Brain microvascular endothelial cell (primary cell): ENCODE results near the gene TCAP.

Experiments
- DNase-seq: peaks from one replicate; pipeline ENCODE4 v3.0.0-alpha.2; 2020
- H3K27ac ChIP-seq: fragments of 250-450 bp; sonication (Bioruptor Pico); 2 replicates; pipeline ENCODE4 v1.5.1; 2020; ENCODE audit warnings: mild to moderate bottlenecking, moderate library complexity
- H3K27me3 ChIP-seq: fragments of 250-450 bp; sonication (Bioruptor Pico); replicated peaks from 2 replicates; pipeline ENCODE4 v1.5.1; 2020; ENCODE audit warnings: mild to moderate bottlenecking
- H3K36me3 ChIP-seq: fragments of 250-450 bp; sonication (Bioruptor Pico); replicated peaks from 2 replicates; pipeline ENCODE4 v1.5.1; 2020; ENCODE audit warnings: mild to moderate bottlenecking
- H3K4me3 ChIP-seq: 2 replicates; pipeline ENCODE4 v1.5.1; 2011; ENCODE audit warnings: low read depth, mild to moderate bottlenecking, control low read depth, low read length, moderate library complexity
- in situ Hi-C: cut with HindIII; loops from 2 replicates; pipeline ENCODE4 v1.10.0; 2017; ENCODE audit warnings: low sequenced_read_pairs, low pct_ligation_motif_present
- TF ChIP-seq, protein P1 (sequence below): IDR thresholded peaks from 2 replicates; pipeline ENCODE4 v1.5.1; 2011; ENCODE audit warnings: low read depth, mild to moderate bottlenecking, moderate library complexity, low read length, control low read depth, inconsistent platforms; ENCODE audit errors: missing control alignments

The TCAP gene

DNA sequence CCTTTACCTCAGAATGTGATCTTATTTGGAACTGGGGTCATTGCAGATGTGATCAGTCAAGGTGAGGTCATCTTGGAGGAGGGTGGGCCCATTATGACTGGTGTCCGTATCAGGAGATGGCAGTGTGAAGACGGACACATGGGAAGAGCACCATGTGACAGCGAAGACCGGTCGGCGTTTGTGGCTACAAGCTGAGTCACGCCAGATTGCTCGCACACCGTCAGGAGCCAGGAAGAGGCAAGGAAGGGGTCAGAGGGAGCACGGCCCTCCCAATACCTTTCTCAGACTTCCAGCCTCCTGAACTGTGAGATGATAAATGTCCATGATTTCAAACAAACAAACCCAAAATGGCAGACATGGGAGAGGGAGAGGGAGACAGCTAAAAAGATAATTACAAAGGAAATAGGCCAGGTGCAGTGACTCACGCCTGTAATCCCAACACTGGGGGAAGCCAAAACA lies 15.0 kb upstream of the TCAP start:
- no peak for DNase-seq
- in situ Hi-C loops, result no loop called here
- H3K36me3 ChIP-seq, result no peaks in the 10 kb centered on the region
- TF ChIP-seq, protein P1, sequence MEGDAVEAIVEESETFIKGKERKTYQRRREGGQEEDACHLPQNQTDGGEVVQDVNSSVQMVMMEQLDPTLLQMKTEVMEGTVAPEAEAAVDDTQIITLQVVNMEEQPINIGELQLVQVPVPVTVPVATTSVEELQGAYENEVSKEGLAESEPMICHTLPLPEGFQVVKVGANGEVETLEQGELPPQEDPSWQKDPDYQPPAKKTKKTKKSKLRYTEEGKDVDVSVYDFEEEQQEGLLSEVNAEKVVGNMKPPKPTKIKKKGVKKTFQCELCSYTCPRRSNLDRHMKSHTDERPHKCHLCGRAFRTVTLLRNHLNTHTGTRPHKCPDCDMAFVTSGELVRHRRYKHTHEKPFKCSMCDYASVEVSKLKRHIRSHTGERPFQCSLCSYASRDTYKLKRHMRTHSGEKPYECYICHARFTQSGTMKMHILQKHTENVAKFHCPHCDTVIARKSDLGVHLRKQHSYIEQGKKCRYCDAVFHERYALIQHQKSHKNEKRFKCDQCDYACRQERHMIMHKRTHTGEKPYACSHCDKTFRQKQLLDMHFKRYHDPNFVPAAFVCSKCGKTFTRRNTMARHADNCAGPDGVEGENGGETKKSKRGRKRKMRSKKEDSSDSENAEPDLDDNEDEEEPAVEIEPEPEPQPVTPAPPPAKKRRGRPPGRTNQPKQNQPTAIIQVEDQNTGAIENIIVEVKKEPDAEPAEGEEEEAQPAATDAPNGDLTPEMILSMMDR, result no peak
- no peak overlapping the region for H3K27ac ChIP-seq
- no peaks in the 10 kb centered on the region for H3K27me3 ChIP-seq
- H3K4me3 ChIP-seq, result no peak overlapping the region

GRCh38 chr17:39651923-39652586 lies 13.1 kb upstream of the TCAP start:
- H3K36me3 ChIP-seq, result no peaks in the 10 kb centered on the region
- H3K27ac ChIP-seq, result no peak overlapping the region
- H3K4me3 ChIP-seq, result no peak overlapping the region
- TF ChIP-seq, protein P1, result no peak
- in situ Hi-C loops, result no loop called here
- H3K27me3 ChIP-seq, result no peaks in the 10 kb centered on the region
- DNase-seq, result no peak

- TF ChIP-seq, protein P1, result no peak
- Histone ChIP-seq H3K27me3 (no peaks in the 10 kb centered on the region), H3K4me3 (no peak overlapping the region), H3K27ac (no peak overlapping the region), H3K36me3 (no peaks in the 10 kb centered on the region)
- in situ Hi-C loops, result no loop called here
- DNase-seq, result no peak
These were observed 12.4 kb upstream of the TCAP start for GRCh38 chr17:39652587-39653315.

DNA sequence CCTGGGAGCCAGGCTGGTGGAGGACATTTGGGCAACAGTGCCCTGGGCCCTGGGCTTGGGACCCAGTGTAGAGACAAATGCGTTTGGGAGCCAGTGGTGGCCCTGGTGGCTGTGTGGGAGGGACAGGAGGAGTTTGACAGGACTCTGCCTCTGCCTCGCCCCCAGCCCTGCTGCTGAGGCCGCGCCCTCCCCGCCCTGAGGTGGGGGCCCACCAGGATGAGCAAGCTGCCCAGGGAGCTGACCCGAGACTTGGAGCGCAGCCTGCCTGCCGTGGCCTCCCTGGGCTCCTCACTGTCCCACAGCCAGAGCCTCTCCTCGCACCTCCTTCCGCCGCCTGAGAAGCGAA lies 11.9 kb upstream of the TCAP start:
- no peak overlapping the region for H3K27ac ChIP-seq
- in situ Hi-C loops, result no loop called here
- TF ChIP-seq, protein P1, result no peak
- H3K36me3 ChIP-seq, result no peaks in the 10 kb centered on the region
- no peaks in the 10 kb centered on the region for H3K27me3 ChIP-seq
- DNase-seq, result no peak
- H3K4me3 ChIP-seq, result no peak overlapping the region

DNA sequence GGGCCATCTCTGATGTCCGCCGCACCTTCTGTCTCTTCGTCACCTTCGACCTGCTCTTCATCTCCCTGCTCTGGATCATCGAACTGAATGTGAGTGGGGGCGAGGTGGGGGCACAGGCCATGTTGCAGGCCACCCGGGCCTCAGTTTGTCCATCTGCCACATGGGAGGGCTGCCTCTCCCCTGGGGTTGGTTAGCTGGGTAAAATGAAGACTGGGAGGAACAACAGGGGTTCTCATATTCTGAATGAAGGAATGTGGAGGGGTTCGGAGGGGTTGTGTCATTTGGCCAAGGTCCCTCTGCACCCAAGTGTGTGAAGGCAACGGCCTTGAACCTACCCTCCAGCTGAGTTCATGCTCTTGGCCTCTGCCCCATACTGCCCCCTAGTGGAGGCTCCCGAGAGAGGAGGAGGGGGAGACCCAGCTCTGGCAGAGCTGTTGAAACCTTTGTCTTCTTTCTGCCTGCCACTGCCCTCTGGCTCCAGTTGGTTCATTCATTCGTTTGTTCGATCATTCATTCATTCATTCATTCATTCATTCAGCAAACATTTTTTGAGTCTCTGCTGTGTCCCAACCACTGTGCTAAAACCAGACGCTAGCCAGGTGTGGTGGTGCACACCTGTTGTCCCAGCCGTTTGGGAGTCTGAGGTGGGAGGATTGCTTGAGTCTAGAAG lies 11.4 kb upstream of the TCAP start:
- in situ Hi-C loops, result no loop called here
- Histone ChIP-seq H3K4me3 (no peak overlapping the region), H3K36me3 (no peaks in the 10 kb centered on the region), H3K27ac (no peak overlapping the region), H3K27me3 (no peaks in the 10 kb centered on the region)
- TF ChIP-seq, protein P1, result peak; percentile 96
- DNase-seq, result peak; percentile 22
